Tibial nerve (tissue), 3 donors: ENCODE results near the gene C6orf89.

Source experiments
- CTCF ChIP-seq, 5 experiments: fragments of 200-600 bp in 3 of 5; fragments of 450-650 bp in 2 of 5; sonication (generic) in 3 of 5; IDR thresholded peaks; one replicate each; pipeline ENCODE4 v1.5.1; 2016 to 2019; ENCODE audit warnings: antibody characterized with exemption in 5 of 5, mild to moderate bottlenecking in 3 of 5, moderate library complexity in 2 of 5
- POLR2A ChIP-seq, 2 donors: fragments of 450-650 bp; IDR thresholded peaks; one replicate each; pipeline ENCODE4 v1.6.1; 2017; ENCODE audit warnings: antibody characterized with exemption in 2 of 2, mild to moderate bottlenecking in 2 of 2, moderate library complexity in 2 of 2

- TF ChIP-seq CTCF (IDR thresholded peaks at IDR 0.05) (no peak), POLR2A (IDR thresholded peaks at IDR 0.05) (no peak)
These were observed 85.4 kb downstream of the C6orf89 start for GRCh38 chr6:36970892-36971842.
